ENCODE measurements around the gene EVI5L.
"Not testable (repeated sequence)": the region's sequence is repeated elsewhere in the genome, so short reads cannot be mapped to it uniquely, and the experiment has no call there.

EVI5L gene

GRCh38 chr19:7845390-7846154 lies 15.6 kb downstream of the EVI5L start:
- no peak for DNase-seq

GRCh38 chr19:7846155-7846646 lies 16.2 kb downstream of the EVI5L start:
- DNase-seq = no peak

- no peak for DNase-seq
Measured at GRCh38 chr19:7847664-7848063, 17.6 kb downstream of the EVI5L start.

- peak in 27 of 58 donors; percentile 6 to 65 (median 33) for DNase-seq
Measured at GRCh38 chr19:7848779-7849457, 18.9 kb downstream of the EVI5L start.

GRCh38 chr19:7849631-7849999 lies 19.6 kb downstream of the EVI5L start:
- no peak for DNase-seq

GRCh38 chr19:7850000-7850813 lies 20.2 kb downstream of the EVI5L start:
- DNase-seq = peak in 29 of 58 donors; percentile 5 to 57 (median 27)

- DNase-seq = no peak
Measured at GRCh38 chr19:7850945-7851622, 21.1 kb downstream of the EVI5L start.

GRCh38 chr19:7851623-7852500 lies 21.8 kb downstream of the EVI5L start:
- DNase-seq = peak in 55 of 58 donors; percentile 13 to 96 (median 83)

- peak in 43 of 58 donors; percentile 12 to 77 (median 43) for DNase-seq
Measured at GRCh38 chr19:7852851-7853769, 23.1 kb downstream of the EVI5L start.

- DNase-seq = no peak
Measured at GRCh38 chr19:7853770-7854128, 23.7 kb downstream of the EVI5L start.

- DNase-seq = no peak
Measured at GRCh38 chr19:7855426-7856108, 25.5 kb downstream of the EVI5L start.

GRCh38 chr19:7856109-7856591 lies 26.1 kb downstream of the EVI5L start:
- DNase-seq = no peak

GRCh38 chr19:7856679-7857663 lies 27.0 kb downstream of the EVI5L start:
- DNase-seq = no peak

- DNase-seq = no peak
Measured at GRCh38 chr19:7857727-7858108, 27.7 kb downstream of the EVI5L start.

- no peak for DNase-seq
Measured at GRCh38 chr19:7858109-7858770, 28.2 kb downstream of the EVI5L start.

GRCh38 chr19:7859087-7859486 lies 29.1 kb downstream of the EVI5L start:
- not testable (repeated sequence) for DNase-seq
